Astrocyte (in vitro differentiated cells and primary cell): ENCODE data around the gene NEK7. TPM values are rescaled to one million over a fixed set of nuclear protein-coding genes. Genes with fewer than 3 reads are reported as not detected.

Experiments used
- DNase-seq: peaks from one replicate; pipeline ENCODE4 v3.0.0-alpha.2; 2010; ENCODE audit warnings: low read depth
- FAIRE-seq: peaks from 2 replicates; lab custom pipeline; 2011; peaks lifted over from hg19 to GRCh38; lab: Jason Lieb, UNC
- H2AFZ ChIP-seq: 2 replicates; pipeline ENCODE4 v1.6.0; 2012; ENCODE audit warnings: low read depth, low read length, inconsistent platforms
- H3K27ac ChIP-seq: 2 replicates; pipeline ENCODE4 v1.5.1; 2011; ENCODE audit warnings: low read depth, low read length, inconsistent platforms
- H3K27me3 ChIP-seq: 2 replicates; pipeline ENCODE4 v1.6.0; 2011; ENCODE audit warnings: low read length, inconsistent platforms; ENCODE audit not compliant: insufficient read depth
- H3K36me3 ChIP-seq: 2 replicates; pipeline ENCODE4 v1.5.1; 2011; ENCODE audit warnings: low read length, inconsistent platforms; ENCODE audit not compliant: insufficient read depth
- H3K4me1 ChIP-seq: 2 replicates; pipeline ENCODE4 v1.5.1; 2011; ENCODE audit warnings: low read length, inconsistent platforms; ENCODE audit not compliant: insufficient read depth
- H3K4me2 ChIP-seq: 2 replicates; pipeline ENCODE4 v1.6.0; 2012; ENCODE audit warnings: low read length, inconsistent platforms
- H3K4me3 ChIP-seq: 2 replicates; pipeline ENCODE4 v1.5.1; 2011; ENCODE audit warnings: low read depth, mild to moderate bottlenecking, low read length, inconsistent platforms; ENCODE audit not compliant: insufficient read depth
- H3K79me2 ChIP-seq: 2 replicates; pipeline ENCODE4 v1.6.0; 2012; ENCODE audit warnings: mild to moderate bottlenecking, low read length, inconsistent platforms; ENCODE audit not compliant: insufficient read depth
- H3K9ac ChIP-seq: 2 replicates; pipeline ENCODE4 v1.6.0; 2012; ENCODE audit warnings: mild to moderate bottlenecking, low read length, inconsistent platforms
- H3K9me3 ChIP-seq: 2 replicates; pipeline ENCODE4 v1.5.1; 2012; ENCODE audit warnings: low read depth, mild to moderate bottlenecking, low read length, inconsistent platforms; ENCODE audit not compliant: insufficient read depth
- H4K20me1 ChIP-seq: 2 replicates; pipeline ENCODE4 v1.6.0; 2012; ENCODE audit warnings: low read length, inconsistent platforms; ENCODE audit not compliant: insufficient read depth
- H3K27ac Mint-ChIP-seq: one replicate; pipeline ENCODE4 v1.8.0; 2021; ENCODE audit warnings: mild to moderate bottlenecking, mixed read lengths; ENCODE audit not compliant: unreplicated experiment
- H3K27me3 Mint-ChIP-seq: one replicate; pipeline ENCODE4 v1.8.0; 2021; ENCODE audit warnings: low read depth, mixed read lengths; ENCODE audit not compliant: unreplicated experiment
- H3K36me3 Mint-ChIP-seq: one replicate; pipeline ENCODE4 v1.8.0; 2021; ENCODE audit warnings: low read depth, mixed read lengths; ENCODE audit not compliant: unreplicated experiment
- H3K4me1 Mint-ChIP-seq: one replicate; pipeline ENCODE4 v1.8.0; 2021; ENCODE audit warnings: low read depth, mixed read lengths; ENCODE audit not compliant: unreplicated experiment
- H3K4me3 Mint-ChIP-seq: one replicate; pipeline ENCODE4 v1.8.0; 2021; ENCODE audit warnings: mild to moderate bottlenecking, moderate library complexity, mixed read lengths; ENCODE audit not compliant: unreplicated experiment
- H3K9me3 Mint-ChIP-seq: one replicate; pipeline ENCODE4 v1.8.0; 2021; ENCODE audit warnings: mild to moderate bottlenecking, mixed read lengths; ENCODE audit not compliant: unreplicated experiment
- EZH2 ChIP-seq: IDR thresholded peaks from 2 replicates; pipeline ENCODE4 v1.6.1; 2012; ENCODE audit warnings: mild to moderate bottlenecking, low read length, inconsistent platforms; ENCODE audit not compliant: insufficient read depth
- total RNA-seq: library from RNA; stranded (reverse); gene quantifications from 2 replicates; pipeline ENCODE4 v1.2.1, GENCODE V29; 2021
- TF ChIP-seq, protein P1 (sequence below): IDR thresholded peaks from 2 replicates; pipeline ENCODE4 v1.5.1; 2011; ENCODE audit warnings: low read depth, mild to moderate bottlenecking, inconsistent platforms, low read length, moderate library complexity; ENCODE audit not compliant: insufficient read depth

Gene NEK7
- total RNA-seq, 1 donor from 2014 or later, result 125 TPM

GRCh38 chr1:198254948-198255347, 98.2 kb downstream of the NEK7 start:
- no peak overlapping the region for H3K4me3 Mint-ChIP-seq
- no peaks in the 10 kb centered on the region for H3K9me3 ChIP-seq
- peaks cover 2% of the 10 kb centered on the region for H3K36me3 Mint-ChIP-seq
- no peaks in the 10 kb centered on the region for H3K27me3 ChIP-seq
- no peak overlapping the region for H3K27ac ChIP-seq
- H3K4me3 ChIP-seq, result no peak overlapping the region
- peak; percentile 52 for DNase-seq
- no peak overlapping the region for H2AFZ ChIP-seq
- no peaks in the 10 kb centered on the region for H3K36me3 ChIP-seq
- no peak for TF ChIP-seq EZH2
- TF ChIP-seq, protein P1, sequence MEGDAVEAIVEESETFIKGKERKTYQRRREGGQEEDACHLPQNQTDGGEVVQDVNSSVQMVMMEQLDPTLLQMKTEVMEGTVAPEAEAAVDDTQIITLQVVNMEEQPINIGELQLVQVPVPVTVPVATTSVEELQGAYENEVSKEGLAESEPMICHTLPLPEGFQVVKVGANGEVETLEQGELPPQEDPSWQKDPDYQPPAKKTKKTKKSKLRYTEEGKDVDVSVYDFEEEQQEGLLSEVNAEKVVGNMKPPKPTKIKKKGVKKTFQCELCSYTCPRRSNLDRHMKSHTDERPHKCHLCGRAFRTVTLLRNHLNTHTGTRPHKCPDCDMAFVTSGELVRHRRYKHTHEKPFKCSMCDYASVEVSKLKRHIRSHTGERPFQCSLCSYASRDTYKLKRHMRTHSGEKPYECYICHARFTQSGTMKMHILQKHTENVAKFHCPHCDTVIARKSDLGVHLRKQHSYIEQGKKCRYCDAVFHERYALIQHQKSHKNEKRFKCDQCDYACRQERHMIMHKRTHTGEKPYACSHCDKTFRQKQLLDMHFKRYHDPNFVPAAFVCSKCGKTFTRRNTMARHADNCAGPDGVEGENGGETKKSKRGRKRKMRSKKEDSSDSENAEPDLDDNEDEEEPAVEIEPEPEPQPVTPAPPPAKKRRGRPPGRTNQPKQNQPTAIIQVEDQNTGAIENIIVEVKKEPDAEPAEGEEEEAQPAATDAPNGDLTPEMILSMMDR, result no peak
- H3K27me3 Mint-ChIP-seq, result no peaks in the 10 kb centered on the region
- H3K9me3 Mint-ChIP-seq, result peaks cover 4% of the 10 kb centered on the region
- H4K20me1 ChIP-seq, result peaks cover 2% of the 10 kb centered on the region
- no peak overlapping the region for H3K27ac Mint-ChIP-seq
- no peak overlapping the region for H3K4me2 ChIP-seq
- peaks cover 56% of the 10 kb centered on the region for H3K79me2 ChIP-seq
- no peak for FAIRE-seq
- peaks cover 31% of the 10 kb centered on the region for H3K4me1 Mint-ChIP-seq
- no peak overlapping the region for H3K9ac ChIP-seq
- peaks cover 21% of the 10 kb centered on the region for H3K4me1 ChIP-seq

- FAIRE-seq (no peak), DNase-seq (no peak)
- no peaks in the 10 kb centered on the region for H3K36me3 ChIP-seq
- no peak overlapping the region for H3K27ac ChIP-seq
- peaks cover 2% of the 10 kb centered on the region for H4K20me1 ChIP-seq
- H3K79me2 ChIP-seq, result peaks cover 64% of the 10 kb centered on the region
- Mint-ChIP-seq H3K9me3 (peaks cover 4% of the 10 kb centered on the region), H3K27ac (no peak overlapping the region), H3K4me1 (peaks cover 36% of the 10 kb centered on the region), H3K27me3 (no peaks in the 10 kb centered on the region), H3K4me3 (no peak overlapping the region), H3K36me3 (peaks cover 2% of the 10 kb centered on the region)
- no peak overlapping the region for H3K9ac ChIP-seq
- no peaks in the 10 kb centered on the region for H3K9me3 ChIP-seq
- H3K4me3 ChIP-seq, result no peak overlapping the region
- H3K4me1 ChIP-seq, result peaks cover 21% of the 10 kb centered on the region
- H3K4me2 ChIP-seq, result no peak overlapping the region
- TF ChIP-seq EZH2, result no peak
- TF ChIP-seq, protein P1, result no peak
- H2AFZ ChIP-seq, result no peak overlapping the region
- no peaks in the 10 kb centered on the region for H3K27me3 ChIP-seq
Observed at GRCh38 chr1:198255784-198256183, 99.0 kb downstream of the NEK7 start.

- Mint-ChIP-seq H3K4me3 (no peak overlapping the region), H3K27ac (peak overlapping the region; percentile 91), H3K36me3 (no peaks in the 10 kb centered on the region), H3K27me3 (no peaks in the 10 kb centered on the region), H3K9me3 (no peaks in the 10 kb centered on the region), H3K4me1 (peaks cover 35% of the 10 kb centered on the region)
- H3K36me3 ChIP-seq, result no peaks in the 10 kb centered on the region
- H3K79me2 ChIP-seq, result peaks cover 80% of the 10 kb centered on the region
- peaks cover 20% of the 10 kb centered on the region for H3K4me1 ChIP-seq
- no peaks in the 10 kb centered on the region for H3K27me3 ChIP-seq
- H3K4me3 ChIP-seq, result peak overlapping the region; percentile 35
- peak; percentile 89 for DNase-seq
- H3K9ac ChIP-seq, result peak overlapping the region; percentile 55
- FAIRE-seq, result no peak
- peak overlapping the region; percentile 75 for H3K4me2 ChIP-seq
- no peak overlapping the region for H2AFZ ChIP-seq
- H3K9me3 ChIP-seq, result no peaks in the 10 kb centered on the region
- TF ChIP-seq, protein P1, result no peak
- no peak for TF ChIP-seq EZH2
- H3K27ac ChIP-seq, result peak overlapping the region; percentile 92
- H4K20me1 ChIP-seq, result no peaks in the 10 kb centered on the region
Observed at GRCh38 chr1:198258491-198258890, 101.7 kb downstream of the NEK7 start.
